ENCODE data around the gene SHROOM3. TPM values are rescaled to one million over a fixed set of nuclear protein-coding genes. Genes with fewer than 3 reads are reported as not detected.

Gene SHROOM3
- total RNA-seq, 1 donor from 2014 or later: 45.1 TPM

GRCh38 chr4:76654791-76655190 is 219.8 kb downstream of the SHROOM3 start:
- no peaks in the 10 kb centered on the region for H3K27me3 ChIP-seq (ENCODE audit: control insufficient read depth, insufficient read depth, low read length)
- no peak for DNase-seq (ENCODE audit: low read depth)
- no peaks in the 10 kb centered on the region for H3K36me3 ChIP-seq (ENCODE audit: control insufficient read depth, insufficient read depth, low read length)
- no peak overlapping the region for H3K4me3 ChIP-seq (ENCODE audit: low read depth, low read length)
- TF ChIP-seq CTCF (IDR thresholded peaks at IDR 0.05; ENCODE audit: insufficient read depth, low read length, poor library complexity, severe bottlenecking): no peak

DNA sequence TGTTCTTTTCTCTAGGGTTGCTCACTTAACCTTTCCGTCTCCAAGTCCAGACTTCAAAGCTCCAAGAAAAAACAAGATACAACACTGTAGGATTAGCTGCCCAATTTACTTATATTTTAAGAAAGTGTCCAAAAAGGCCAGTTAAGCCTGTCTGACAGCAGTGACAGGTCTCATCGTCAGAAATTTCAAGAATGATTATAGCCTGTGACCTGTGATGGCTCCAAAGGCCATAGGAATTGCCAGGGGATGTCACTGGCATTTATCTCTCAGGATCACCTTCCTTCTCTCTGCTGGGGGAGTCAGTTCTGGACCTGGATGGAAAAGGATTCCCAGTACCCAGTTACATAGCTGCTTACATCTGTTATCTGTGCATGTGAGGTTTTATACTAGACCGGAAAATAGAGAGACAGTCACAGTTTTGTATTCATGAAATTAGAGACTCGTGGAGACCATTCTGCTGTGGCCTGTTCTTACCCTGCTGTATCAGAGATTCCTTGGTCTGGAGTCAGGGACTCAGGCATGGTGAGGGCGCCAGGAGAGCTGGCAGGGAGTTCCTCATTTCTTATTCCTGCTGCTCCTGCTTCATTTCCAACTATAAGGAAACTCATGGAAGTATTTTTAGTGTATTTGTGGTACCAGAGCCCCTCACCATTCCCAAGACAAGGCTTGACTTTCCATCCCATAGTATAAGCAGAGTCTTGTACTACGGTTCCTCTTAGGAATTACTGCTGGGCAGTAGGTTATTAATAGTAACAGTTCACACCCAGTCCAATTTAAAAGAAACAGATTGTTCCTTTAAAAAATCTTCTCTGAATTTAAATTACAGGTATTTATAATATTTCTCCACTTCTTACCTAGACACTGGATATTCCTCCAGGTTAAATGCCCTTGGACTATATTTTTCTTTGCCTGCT is 220.8 kb downstream of the SHROOM3 start:
- no peak for DNase-seq (ENCODE audit: low read depth)
- H3K36me3 ChIP-seq (ENCODE audit: control insufficient read depth, insufficient read depth, low read length): no peaks in the 10 kb centered on the region
- no peak for TF ChIP-seq CTCF (IDR thresholded peaks at IDR 0.05; ENCODE audit: insufficient read depth, low read length, poor library complexity, severe bottlenecking)
- H3K27me3 ChIP-seq (ENCODE audit: control insufficient read depth, insufficient read depth, low read length): no peaks in the 10 kb centered on the region
- no peak overlapping the region for H3K4me3 ChIP-seq (ENCODE audit: low read depth, low read length)

DNA sequence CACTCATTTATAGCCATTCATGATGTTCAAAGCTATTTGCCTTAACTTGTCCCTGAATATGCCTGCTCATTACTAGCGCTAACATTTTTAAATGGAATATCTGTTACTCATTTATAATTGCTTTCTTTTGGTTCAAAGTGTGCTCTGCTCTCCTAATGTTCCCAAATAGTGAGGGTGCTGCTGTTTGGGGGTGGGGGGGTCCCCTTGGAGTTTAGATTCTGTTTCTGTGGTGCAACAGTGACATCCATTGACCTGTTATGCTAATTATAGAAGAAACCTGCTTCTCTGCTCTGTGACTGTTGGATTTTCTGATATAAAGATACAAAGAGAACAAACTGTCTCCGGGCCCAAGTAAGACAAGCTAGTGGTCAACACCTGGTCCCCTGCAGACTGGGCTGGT is 222.4 kb downstream of the SHROOM3 start:
- no peak for DNase-seq (ENCODE audit: low read depth)
- Histone ChIP-seq H3K36me3 (ENCODE audit: control insufficient read depth, insufficient read depth, low read length) (no peaks in the 10 kb centered on the region), H3K4me3 (ENCODE audit: low read depth, low read length) (no peak overlapping the region), H3K27me3 (ENCODE audit: control insufficient read depth, insufficient read depth, low read length) (no peaks in the 10 kb centered on the region)
- no peak for TF ChIP-seq CTCF (IDR thresholded peaks at IDR 0.05; ENCODE audit: insufficient read depth, low read length, poor library complexity, severe bottlenecking)

- Histone ChIP-seq H3K4me3 (ENCODE audit: low read depth, low read length) (no peak overlapping the region), H3K27me3 (ENCODE audit: control insufficient read depth, insufficient read depth, low read length) (no peaks in the 10 kb centered on the region), H3K36me3 (ENCODE audit: control insufficient read depth, insufficient read depth, low read length) (no peaks in the 10 kb centered on the region)
- TF ChIP-seq CTCF (IDR thresholded peaks at IDR 0.05; ENCODE audit: insufficient read depth, low read length, poor library complexity, severe bottlenecking): no peak
- peak; percentile 66 for DNase-seq (ENCODE audit: low read depth)
Measured at GRCh38 chr4:76658231-76659102, 223.4 kb downstream of the SHROOM3 start.

DNA sequence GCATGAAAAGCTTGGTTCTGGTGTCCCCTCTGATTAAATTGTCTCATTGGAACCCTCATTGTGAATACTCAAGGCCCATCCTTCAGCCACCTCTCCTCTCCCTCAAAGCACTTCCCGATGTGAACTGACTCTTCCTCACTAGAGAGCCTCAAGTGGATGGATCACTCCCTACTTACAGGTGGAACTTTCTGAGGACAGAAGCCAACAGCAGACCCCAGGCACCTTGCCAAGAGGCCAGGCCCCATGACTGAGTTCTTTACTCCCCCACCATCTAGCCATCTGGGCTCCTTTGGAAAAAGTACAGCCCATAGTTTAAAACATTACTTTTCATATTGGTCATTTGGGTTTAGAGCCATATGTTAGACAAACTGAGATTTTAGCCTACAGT is 224.1 kb downstream of the SHROOM3 start:
- DNase-seq (ENCODE audit: low read depth): no peak
- Histone ChIP-seq H3K27me3 (ENCODE audit: control insufficient read depth, insufficient read depth, low read length) (no peaks in the 10 kb centered on the region), H3K4me3 (ENCODE audit: low read depth, low read length) (no peak overlapping the region), H3K36me3 (ENCODE audit: control insufficient read depth, insufficient read depth, low read length) (no peaks in the 10 kb centered on the region)
- no peak for TF ChIP-seq CTCF (IDR thresholded peaks at IDR 0.05; ENCODE audit: insufficient read depth, low read length, poor library complexity, severe bottlenecking)

Data from kidney epithelial cell (primary cell).